ENCODE results near the gene CD302. TPM values are rescaled to one million over a fixed set of nuclear protein-coding genes. Genes with fewer than 3 reads are reported as not detected.

CD302 gene, protein sequence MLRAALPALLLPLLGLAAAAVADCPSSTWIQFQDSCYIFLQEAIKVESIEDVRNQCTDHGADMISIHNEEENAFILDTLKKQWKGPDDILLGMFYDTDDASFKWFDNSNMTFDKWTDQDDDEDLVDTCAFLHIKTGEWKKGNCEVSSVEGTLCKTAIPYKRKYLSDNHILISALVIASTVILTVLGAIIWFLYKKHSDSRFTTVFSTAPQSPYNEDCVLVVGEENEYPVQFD
- 0.87 and 2.0 TPM in 2 replicates for total RNA-seq

GRCh38 chr2:159797543-159798375 lies at the start of gene CD302:
Gene CD302, minus strand, starts transcription at chr2:159798208. Its CDS starts 10 bp downstream, at chr2:159798198.

Other genes starting within 250 kb of the CD302 start
- gene BAZ2B, start 181.7 kb downstream of the CD302 start, total RNA-seq = 97.0 and 128 TPM in 2 replicates
- 86.8 and 125 TPM in 2 replicates for gene MARCHF7, start 85.7 kb downstream of the CD302 start, total RNA-seq
- gene LY75, start 106.5 kb upstream of the CD302 start, total RNA-seq = 0.33 and 1.6 TPM in 2 replicates